T-cell (primary cell): Measurements from ENCODE around the gene TRIM62. TPM values are rescaled to one million over a fixed set of nuclear protein-coding genes. Genes with fewer than 3 reads are reported as not detected.

Experiments used
- ATAC-seq, 4 experiments: fragments of 200-7000 bp in 3 of 4; fragments of 150-1000 bp in 1 of 4; cut with Tn5 transposase; replicated peaks in 1 of 4; 1 replicate in 3 of 4; 2 replicates in 1 of 4; pipeline ENCODE4 v1.10.0; 2021; ENCODE audit warnings: moderate library complexity in 3 of 4, mild to moderate bottlenecking in 2 of 4, moderate number of reproducible peaks in 1 of 4
- CTCF ChIA-PET, 2 donors: fragments of 300-600 bp; sonication (Branson Sonifier 250); formaldehyde crosslinking; loops; one replicate each; lab custom pipeline; 2022; ENCODE audit warnings: antibody characterized with exemption in 2 of 2; lab: Charles Lee
- POLR2A ChIA-PET, 2 donors: fragments of 300-600 bp; sonication (Branson Sonifier 250); formaldehyde crosslinking; loops; one replicate each; lab custom pipeline; 2022; ENCODE audit warnings: antibody characterized with exemption in 2 of 2; lab: Charles Lee
- DNase-seq, 35 experiments: peaks; one replicate each; pipeline versions ENCODE4 v3.0.0 to v3.0.0-alpha.2; 2013 to 2023
- H3K27ac ChIP-seq: one replicate; pipeline ENCODE4 v1.5.1; 2013; ENCODE audit warnings: low read length
- H3K27me3 ChIP-seq, 2 experiments: replicated peaks in 1 of 2; 1 replicate in 1 of 2; 2 replicates in 1 of 2; pipeline versions ENCODE4 v1.6.1 to v1.7.0; 2013; ENCODE audit warnings: low read length in 1 of 2, mixed read lengths in 1 of 2; ENCODE audit not compliant: control insufficient read depth in 2 of 2, insufficient read depth in 2 of 2; ENCODE audit errors: extremely low read depth in 1 of 2
- H3K36me3 ChIP-seq, 2 donors: 1 replicate in 1 of 2; 2 replicates in 1 of 2; pipeline versions ENCODE4 v1.6.1 to v1.7.0; 2013; ENCODE audit warnings: low read length in 1 of 2; ENCODE audit not compliant: control insufficient read depth in 2 of 2, insufficient read depth in 1 of 2; ENCODE audit errors: extremely low read depth in 1 of 2
- H3K4me1 ChIP-seq, 2 experiments: 1 replicate in 1 of 2; 2 replicates in 1 of 2; pipeline versions ENCODE4 v1.6.1 to v1.7.0; 2013; ENCODE audit warnings: low read length in 2 of 2, mixed read lengths in 1 of 2; ENCODE audit not compliant: insufficient read depth in 2 of 2, control insufficient read depth in 1 of 2; ENCODE audit errors: extremely low read depth in 1 of 2
- H3K4me3 ChIP-seq, 2 donors: 1 replicate in 1 of 2; 2 replicates in 1 of 2; pipeline versions ENCODE4 v1.5.1 to v1.7.0; 2013; ENCODE audit warnings: mild to moderate bottlenecking in 2 of 2, low read length in 1 of 2, moderate library complexity in 1 of 2; ENCODE audit not compliant: control insufficient read depth in 1 of 2; ENCODE audit errors: extremely low read depth in 1 of 2
- H3K9me3 ChIP-seq: 2 replicates; pipeline ENCODE4 v1.7.0; 2013
- H3K27ac Mint-ChIP-seq, 2 donors: one replicate each; pipeline ENCODE4 v1.8.0; 2020 to 2021; ENCODE audit warnings: mild to moderate bottlenecking in 2 of 2, mixed read lengths in 2 of 2
- H3K27me3 Mint-ChIP-seq, 2 donors: one replicate each; pipeline ENCODE4 v1.8.0; 2021 to 2022; ENCODE audit warnings: mixed read lengths in 2 of 2
- H3K36me3 Mint-ChIP-seq: one replicate; pipeline ENCODE4 v1.8.0; 2021; ENCODE audit warnings: mixed read lengths
- H3K4me1 Mint-ChIP-seq, 3 donors: one replicate each; pipeline ENCODE4 v1.8.0; 2020 to 2022; ENCODE audit warnings: mixed read lengths in 3 of 3, mild to moderate bottlenecking in 1 of 3
- H3K4me3 Mint-ChIP-seq, 3 donors: one replicate each; pipeline ENCODE4 v1.8.0; 2020 to 2022; ENCODE audit warnings: mild to moderate bottlenecking in 3 of 3, mixed read lengths in 3 of 3, moderate library complexity in 3 of 3
- H3K9me3 Mint-ChIP-seq, 3 donors: one replicate each; pipeline ENCODE4 v1.8.0; 2020 to 2022; ENCODE audit warnings: mixed read lengths in 3 of 3
- WGBS: methylation state at CpG from one replicate; pipeline ENCODE4 v1.1.5; 2013; ENCODE audit warnings: missing lambda C conversion rate; ENCODE audit not compliant: insufficient coverage; 5-methylcytosine and 5-hydroxymethylcytosine counted together
- total RNA-seq, 35 experiments: library from RNA in 6 of 35; stranded (reverse) in 6 of 35; fragments of 120-200 nt in 1 of 35; gene quantifications; one replicate each; pipeline versions ENCODE4 v1.2.1 to v1.2.4 and lab custom pipeline; 2013 to 2026

The TRIM62 gene
- total RNA-seq (10 to 100 TPM; 20.3 to 31.8 (median 24.3) TPM), total RNA-seq (lab: John Stamatoyannopoulos, UW) (3.3 to 28.9 (median 21.4) reads per million in 29 experiments)
- total RNA-seq (2013) = 10.7 TPM

DNA sequence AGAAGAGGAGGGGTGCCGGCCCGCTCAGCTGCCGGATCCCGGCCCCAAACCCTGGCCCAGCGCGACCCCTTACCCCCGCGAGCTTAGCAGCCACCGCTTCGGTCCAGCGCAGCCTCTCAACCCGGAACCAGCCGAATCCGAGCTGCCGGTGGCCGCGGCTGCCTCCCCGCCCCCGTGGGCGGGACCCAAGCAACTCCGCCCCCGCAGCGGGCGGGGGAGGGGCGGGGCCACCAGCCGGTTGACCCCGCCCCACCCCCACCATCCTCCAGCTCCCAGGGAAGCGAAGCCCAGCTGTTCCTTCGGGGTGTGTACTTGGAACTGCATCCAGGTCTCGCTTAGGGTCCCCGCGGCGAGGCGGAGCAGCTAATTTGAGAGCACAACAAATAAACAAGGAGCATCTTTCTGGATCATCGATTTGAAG, at the start of gene TRIM62:
TSS of gene TRIM62 (minus strand) at position 123 of the 421 bp plus-strand sequence. CDS start 611 bp downstream, outside the sequence.
- Histone ChIP-seq H3K4me1 (peaks cover 0 to 24% of the 10 kb centered on the region in 2 experiments), H3K4me3 (peak within 1 kb of the TSS; percentile 70 to 84), H3K27me3 (peaks cover 0 to 3% of the 10 kb centered on the region in 2 experiments), H3K9me3 (no peaks in the 10 kb centered on the region), H3K36me3 (peaks cover 0 to 4% of the 10 kb centered on the region in 2 donors), H3K27ac (no peak within 1 kb of the TSS)
- DNase-seq (peak; percentile 37 to 84 (median 65)), ATAC-seq (peak; percentile 69 to 77 (median 72))
- CTCF ChIA-PET = interaction anchor here (0.6 to 2.0 kb wide), 4 partner anchors 17 to 94 kb away, joined by 3 to 24 read pairs (median 4); no protein-coding TSS in a partner anchor
- 0% methylated on average over 18 of the region's 35 CpGs for WGBS
- peaks cover 3 to 9% of the 10 kb centered on the region in 2 donors for H3K27me3 Mint-ChIP-seq
- peaks cover 32 to 38% (median 34%) of the 10 kb centered on the region in 3 donors for H3K4me1 Mint-ChIP-seq
- no peaks in the 10 kb centered on the region for H3K9me3 Mint-ChIP-seq
- peak within 1 kb of the TSS; percentile 85 to 86 for H3K27ac Mint-ChIP-seq
- H3K4me3 Mint-ChIP-seq = peak within 1 kb of the TSS; percentile 84 to 90 (median 85)
- no peaks in the 10 kb centered on the region for H3K36me3 Mint-ChIP-seq
- POLR2A ChIA-PET = interaction anchor here (0.5 to 1.0 kb wide), 5 partner anchors 55 to 244 kb away, joined by 3 to 6 read pairs (median 4); no protein-coding TSS in a partner anchor

DNA sequence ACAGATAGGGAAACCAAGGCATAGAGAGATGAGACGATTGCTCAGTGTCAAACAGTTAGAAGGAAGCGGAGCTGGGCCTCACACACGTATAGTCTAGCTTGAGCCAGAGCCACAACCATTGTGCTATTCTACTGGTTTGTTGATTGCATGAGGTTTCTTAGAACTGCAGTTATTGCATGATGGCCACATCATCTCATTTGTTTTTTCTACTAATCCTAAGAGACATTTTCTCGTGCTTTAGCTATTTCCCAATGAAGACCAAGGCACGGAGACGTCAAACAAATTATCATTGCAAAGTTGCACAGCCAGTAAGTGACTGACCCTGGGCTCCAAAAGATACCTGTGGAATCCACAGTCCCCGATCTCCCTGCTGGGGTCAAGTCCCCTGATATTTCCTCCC, 49.3 kb upstream of the TRIM62 start:
- H3K36me3 ChIP-seq = no peaks in the 10 kb centered on the region
- H3K27me3 ChIP-seq = peaks cover 0 to 4% of the 10 kb centered on the region in 2 experiments
- H3K9me3 ChIP-seq = no peaks in the 10 kb centered on the region
- CTCF ChIA-PET = no interaction called here
- H3K36me3 Mint-ChIP-seq = no peaks in the 10 kb centered on the region
- H3K4me1 ChIP-seq = no peaks in the 10 kb centered on the region
- peaks cover 18 to 30% of the 10 kb centered on the region in 2 donors for H3K27me3 Mint-ChIP-seq
- H3K4me3 Mint-ChIP-seq = no peak overlapping the region
- H3K4me3 ChIP-seq = no peak overlapping the region
- WGBS = 88% methylated on average over 3 of the region's 7 CpGs
- POLR2A ChIA-PET = no interaction called here
- H3K27ac Mint-ChIP-seq = no peak overlapping the region
- H3K9me3 Mint-ChIP-seq = no peaks in the 10 kb centered on the region
- H3K4me1 Mint-ChIP-seq = no peaks in the 10 kb centered on the region
- DNase-seq = no peak
- H3K27ac ChIP-seq = no peak overlapping the region
- no peak for ATAC-seq

DNA sequence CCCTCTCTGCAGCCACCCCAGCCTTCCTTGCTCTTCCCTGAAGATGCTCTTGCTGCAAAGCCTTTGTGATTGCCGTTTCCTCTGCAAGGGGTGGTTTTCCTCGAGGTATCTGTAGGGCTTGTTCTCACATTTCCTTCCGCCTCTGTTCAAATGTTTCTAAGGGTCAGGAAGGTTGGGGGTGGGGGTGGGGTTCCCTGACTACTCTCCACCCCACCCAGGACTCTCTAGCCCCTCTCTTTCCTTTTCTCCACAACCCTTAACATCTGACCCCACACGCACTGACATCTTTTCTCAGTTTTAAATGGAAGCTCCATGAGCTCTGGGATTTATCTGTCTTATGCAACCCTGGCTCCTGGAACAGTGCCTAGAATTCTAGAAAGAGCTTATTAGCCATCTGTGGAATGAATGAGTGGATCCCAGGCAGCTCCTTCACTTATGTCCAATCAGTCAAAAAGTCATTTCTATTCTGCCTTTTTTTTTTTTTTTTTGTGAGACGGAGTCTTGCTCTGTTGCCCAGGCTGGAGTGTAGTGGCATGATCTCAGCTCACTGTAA, 47.2 kb upstream of the TRIM62 start:
- WGBS = no CpG with 5 or more reads among the region's 5 CpGs
- no peak overlapping the region for H3K27ac Mint-ChIP-seq
- Histone ChIP-seq H3K9me3 (no peaks in the 10 kb centered on the region), H3K36me3 (no peaks in the 10 kb centered on the region), H3K4me3 (no peak overlapping the region), H3K27me3 (no peaks in the 10 kb centered on the region), H3K4me1 (no peaks in the 10 kb centered on the region), H3K27ac (no peak overlapping the region)
- peaks cover 7 to 12% (median 11%) of the 10 kb centered on the region in 3 donors for H3K9me3 Mint-ChIP-seq
- peaks cover 15 to 34% of the 10 kb centered on the region in 2 donors for H3K27me3 Mint-ChIP-seq
- no peak for ATAC-seq
- DNase-seq = no peak
- H3K36me3 Mint-ChIP-seq = no peaks in the 10 kb centered on the region
- CTCF ChIA-PET = no interaction called here
- POLR2A ChIA-PET = no interaction called here
- H3K4me1 Mint-ChIP-seq = no peaks in the 10 kb centered on the region
- H3K4me3 Mint-ChIP-seq = no peak overlapping the region

DNA sequence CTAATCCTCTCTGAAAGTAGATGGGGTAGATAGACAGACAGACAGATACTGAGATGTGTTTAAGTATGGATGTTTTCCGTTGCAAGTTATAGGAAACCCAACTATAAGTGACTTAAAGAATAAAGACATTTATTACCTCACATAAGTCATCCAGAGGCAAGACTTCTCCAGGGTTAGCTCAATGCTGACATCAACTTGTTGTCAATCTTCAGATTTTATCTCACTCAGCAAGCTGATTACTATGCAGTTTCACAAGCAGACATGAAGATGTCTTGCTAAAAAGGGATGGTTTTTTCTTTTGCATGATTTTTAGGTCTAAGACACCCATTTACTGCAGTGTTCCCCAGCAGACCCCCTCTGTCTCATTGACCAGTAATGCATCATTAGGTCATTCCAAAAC, 43.7 kb upstream of the TRIM62 start:
- peaks cover 14 to 30% of the 10 kb centered on the region in 2 donors for H3K27me3 Mint-ChIP-seq
- Histone ChIP-seq H3K4me3 (no peak overlapping the region), H3K9me3 (no peaks in the 10 kb centered on the region), H3K27me3 (peaks cover 0 to 4% of the 10 kb centered on the region in 2 experiments), H3K27ac (no peak overlapping the region), H3K4me1 (no peaks in the 10 kb centered on the region), H3K36me3 (no peaks in the 10 kb centered on the region)
- no peak overlapping the region for H3K4me3 Mint-ChIP-seq
- DNase-seq (no peak), ATAC-seq (no peak)
- peaks cover 7 to 18% (median 13%) of the 10 kb centered on the region in 3 donors for H3K9me3 Mint-ChIP-seq
- no CpG with 5 or more reads among the region's 1 CpG for WGBS
- peaks cover 4% of the 10 kb centered on the region for H3K36me3 Mint-ChIP-seq
- ChIA-PET CTCF (interaction anchor here in 1 of 2 donors (0.6 kb wide), 1 partner anchor 230 kb away, joined by 8 read pairs; no protein-coding TSS in a partner anchor), POLR2A (no interaction called here)
- no peaks in the 10 kb centered on the region for H3K4me1 Mint-ChIP-seq
- H3K27ac Mint-ChIP-seq = no peak overlapping the region

DNA sequence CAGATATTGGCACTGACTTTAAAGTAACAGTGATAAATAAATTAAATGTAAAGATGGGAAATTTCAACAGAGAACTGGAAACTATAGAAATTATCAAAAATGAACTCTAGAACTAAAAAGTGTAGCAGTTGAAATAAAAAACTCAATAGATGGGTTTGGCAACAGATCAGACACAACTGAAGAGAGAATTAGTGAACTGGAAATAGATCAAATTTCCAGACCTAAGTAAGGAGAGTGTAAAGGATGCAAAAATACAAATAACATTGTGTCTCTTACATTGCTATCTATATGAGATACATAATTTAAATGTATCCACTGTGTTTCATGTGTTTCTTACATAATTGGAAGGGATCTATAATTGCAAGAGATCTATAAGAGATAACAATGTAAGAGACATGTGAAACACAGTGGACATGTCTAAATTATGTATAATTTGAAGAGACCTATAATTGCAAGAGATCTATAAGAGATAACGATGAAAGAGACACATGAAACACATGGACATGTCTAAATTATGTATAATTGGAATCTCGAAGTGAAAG, 42.4 kb upstream of the TRIM62 start:
- POLR2A ChIA-PET = no interaction called here
- Histone ChIP-seq H3K27ac (no peak overlapping the region), H3K4me1 (no peaks in the 10 kb centered on the region), H3K4me3 (no peak overlapping the region), H3K27me3 (peaks cover 0 to 7% of the 10 kb centered on the region in 2 experiments), H3K9me3 (no peaks in the 10 kb centered on the region), H3K36me3 (no peaks in the 10 kb centered on the region)
- Mint-ChIP-seq H3K9me3 (peaks cover 7 to 18% (median 13%) of the 10 kb centered on the region in 3 donors), H3K4me3 (no peak overlapping the region), H3K36me3 (peaks cover 4% of the 10 kb centered on the region), H3K27me3 (peaks cover 12 to 27% of the 10 kb centered on the region in 2 donors), H3K27ac (no peak overlapping the region), H3K4me1 (no peaks in the 10 kb centered on the region)
- WGBS = no CpG with 5 or more reads among the region's 2 CpGs
- DNase-seq (no peak), ATAC-seq (no peak)
- CTCF ChIA-PET = no interaction called here

DNA sequence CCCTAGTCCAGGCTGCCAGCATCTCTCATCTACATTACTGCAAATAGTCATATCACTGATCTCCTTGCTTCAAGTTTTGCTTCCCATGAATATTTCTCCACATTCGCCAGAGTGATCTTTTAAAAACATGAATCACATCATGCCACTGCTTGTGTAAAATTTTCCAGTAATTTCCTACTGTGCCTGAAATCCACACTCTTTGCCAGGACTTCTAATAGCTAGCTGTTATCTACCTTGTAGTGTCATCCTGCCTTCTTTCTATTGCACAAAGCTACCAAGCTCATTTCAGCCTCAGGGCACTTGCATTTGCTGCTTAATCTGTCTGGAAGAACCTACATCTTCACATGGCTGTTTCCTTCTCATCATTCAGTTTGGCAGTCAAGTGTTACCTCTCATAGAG, 40.5 kb upstream of the TRIM62 start:
- Histone ChIP-seq H3K27me3 (peaks cover 0 to 10% of the 10 kb centered on the region in 2 experiments), H3K4me3 (no peak overlapping the region), H3K9me3 (no peaks in the 10 kb centered on the region), H3K27ac (no peak overlapping the region), H3K36me3 (no peaks in the 10 kb centered on the region), H3K4me1 (peaks cover 0 to 2% of the 10 kb centered on the region in 2 experiments)
- DNase-seq (no peak), ATAC-seq (no peak)
- no peak overlapping the region for H3K27ac Mint-ChIP-seq
- CTCF ChIA-PET = no interaction called here
- no peak overlapping the region for H3K4me3 Mint-ChIP-seq
- WGBS = 100% methylated on average over 1 of the region's 1 CpG
- peaks cover 4% of the 10 kb centered on the region for H3K36me3 Mint-ChIP-seq
- POLR2A ChIA-PET = no interaction called here
- peaks cover 7 to 18% (median 13%) of the 10 kb centered on the region in 3 donors for H3K9me3 Mint-ChIP-seq
- H3K27me3 Mint-ChIP-seq = peaks cover 2 to 12% of the 10 kb centered on the region in 2 donors
- peaks cover 0 to 5% (median 0%) of the 10 kb centered on the region in 3 donors for H3K4me1 Mint-ChIP-seq
